HepG2 (cell line): ENCODE data around the gene OR1M1. TPM values are rescaled to one million over a fixed set of nuclear protein-coding genes. Genes with fewer than 3 reads are reported as not detected.

ENCODE experiments used
- DNMT3B ChIP-seq: conservative IDR thresholded peaks from 2 replicates; pipeline ENCODE4 v1.6.1; 2016; ENCODE audit warnings: missing biosample characterization, control low read depth
- GATAD1 ChIP-seq: IDR thresholded peaks from 2 replicates; pipeline ENCODE4 v1.6.1; 2016; ENCODE audit warnings: missing genetic modification reagents, missing compliant biosample characterization
- HMG20A ChIP-seq: IDR thresholded peaks from 2 replicates; pipeline ENCODE4 v1.6.1; 2016; ENCODE audit warnings: borderline replicate concordance
- LBX2 ChIP-seq: sonication (generic); formaldehyde crosslinking; IDR thresholded peaks from 2 replicates; pipeline ENCODE4 v1.5.0; 2020; ENCODE audit warnings: missing genetic modification reagents, mild to moderate bottlenecking, borderline replicate concordance
- NFYC ChIP-seq: IDR thresholded peaks from 2 replicates; pipeline ENCODE4 v1.6.1; 2016; ENCODE audit warnings: missing genetic modification reagents, missing compliant biosample characterization
- RARA ChIP-seq: IDR thresholded peaks from 2 replicates; pipeline ENCODE4 v1.6.1; 2016; ENCODE audit warnings: missing genetic modification reagents, missing compliant biosample characterization
- RXRB ChIP-seq: IDR thresholded peaks from 2 replicates; pipeline ENCODE4 v1.6.1; 2016; ENCODE audit warnings: borderline replicate concordance, missing genetic modification reagents, missing compliant biosample characterization
- SAFB2 ChIP-seq: sonication (generic); formaldehyde crosslinking; IDR thresholded peaks from 2 replicates; pipeline ENCODE4 v1.5.1; 2020; ENCODE audit warnings: missing genetic modification reagents, low read depth, mild to moderate bottlenecking, borderline replicate concordance
- ZBTB26 ChIP-seq: IDR thresholded peaks from 2 replicates; pipeline ENCODE4 v1.6.1; 2016; ENCODE audit warnings: missing compliant biosample characterization, missing genetic modification reagents, borderline replicate concordance
- ZNF10 ChIP-seq: sonication (generic); formaldehyde crosslinking; IDR thresholded peaks from 2 replicates; pipeline ENCODE4 v1.4.0; 2020; ENCODE audit warnings: mild to moderate bottlenecking, low read depth, missing genetic modification reagents, borderline replicate concordance
- ZNF225 ChIP-seq: sonication (generic); formaldehyde crosslinking; IDR thresholded peaks from 2 replicates; pipeline ENCODE4 v1.4.0; 2020; ENCODE audit warnings: mild to moderate bottlenecking, missing genetic modification reagents
- ZNF275 ChIP-seq: sonication (generic); formaldehyde crosslinking; IDR thresholded peaks from 2 replicates; pipeline ENCODE4 v1.8.0; 2022; ENCODE audit warnings: missing genetic modification reagents, mild to moderate bottlenecking, inconsistent platforms, borderline replicate concordance
- ZNF841 ChIP-seq: sonication (generic); formaldehyde crosslinking; IDR thresholded peaks from 2 replicates; pipeline ENCODE4 v1.8.1; 2023; ENCODE audit warnings: missing genetic modification reagents, borderline replicate concordance
- polyA plus RNA-seq, 8 experiments: library from polyadenylated mRNA; depleted of rRNA in 3 of 8; stranded (reverse) in 7 of 8; unstranded in 1 of 8; fragments of >200 nt; fragmentation: Illumina TruSeq in 4 of 8; extraction: Trizol in 4 of 8; gene quantifications; 2 replicates each; pipeline versions ENCODE4 v1.2.1 to v1.2.3, GENCODE V29; 2011 to 2016; ENCODE audit warnings: low read depth in 4 of 8, missing spikeins in 1 of 8, mixed read lengths in 1 of 8; ENCODE audit not compliant: insufficient read depth in 1 of 8
- total RNA-seq, 5 experiments: library from RNA; depleted of rRNA; stranded (reverse); fragments of >200 nt; fragmentation: Illumina TruSeq; extraction: Trizol; gene quantifications; 2 replicates each; pipeline ENCODE4 v1.2.3, GENCODE V29; 2016; ENCODE audit warnings: low read depth in 1 of 5
- TF ChIP-seq, protein P1 (sequence below): sonication (generic); formaldehyde crosslinking; IDR thresholded peaks from 2 replicates; pipeline ENCODE4 v1.4.0; 2020; ENCODE audit warnings: mild to moderate bottlenecking, missing genetic modification reagents, borderline replicate concordance
- TF ChIP-seq, protein P2 (sequence below): IDR thresholded peaks from 2 replicates; pipeline ENCODE4 v1.6.1; 2016; ENCODE audit warnings: low read depth, borderline replicate concordance
- TF ChIP-seq, protein P3 (sequence below): sonication (generic); formaldehyde crosslinking; IDR thresholded peaks from 2 replicates; pipeline ENCODE4 v1.4.0; 2020; ENCODE audit warnings: missing genetic modification reagents
- TF ChIP-seq, protein P4 (sequence below): IDR thresholded peaks from 2 replicates; pipeline ENCODE4 v1.6.1; 2018; ENCODE audit warnings: missing genetic modification reagents
- TF ChIP-seq, protein P5 (sequence below): conservative IDR thresholded peaks from 2 replicates; pipeline ENCODE4 v1.6.1; 2018; ENCODE audit warnings: missing genetic modification reagents

The OR1M1 gene
- total and polyA plus RNA-seq, 2 of the 13 experiments (the other 11 are each of a cell fraction or from before 2014, with no cell fraction given) = not detected

DNA sequence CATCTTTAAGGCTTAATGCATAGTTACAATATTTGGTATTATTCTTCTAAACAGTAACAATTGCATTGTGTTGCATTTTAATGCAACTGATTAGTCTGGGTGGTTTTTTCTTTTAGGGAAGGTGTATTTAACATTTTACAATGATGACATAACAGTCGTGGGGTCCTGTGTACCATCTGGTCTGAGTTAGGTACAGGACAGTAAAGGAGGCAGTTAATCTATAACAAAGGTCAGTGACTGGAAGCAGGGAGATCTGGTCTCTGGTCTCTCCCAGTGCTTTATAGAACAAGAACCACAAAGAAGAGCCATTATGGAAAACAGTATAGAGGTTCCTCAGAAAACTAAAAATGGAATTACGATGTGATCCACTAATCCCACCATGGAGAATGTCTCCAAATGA, 23.1 kb downstream of the OR1M1 start (continued):
- TF ChIP-seq ZNF225 (CRISPR knock-in tag) = no peak
- TF ChIP-seq SAFB2 (CRISPR knock-in tag) = no peak
- no peak for TF ChIP-seq DNMT3B (CRISPR knock-in tag)
- TF ChIP-seq LBX2 (CRISPR knock-in tag) = no peak
- TF ChIP-seq NFYC = no peak
- TF ChIP-seq, protein P1, sequence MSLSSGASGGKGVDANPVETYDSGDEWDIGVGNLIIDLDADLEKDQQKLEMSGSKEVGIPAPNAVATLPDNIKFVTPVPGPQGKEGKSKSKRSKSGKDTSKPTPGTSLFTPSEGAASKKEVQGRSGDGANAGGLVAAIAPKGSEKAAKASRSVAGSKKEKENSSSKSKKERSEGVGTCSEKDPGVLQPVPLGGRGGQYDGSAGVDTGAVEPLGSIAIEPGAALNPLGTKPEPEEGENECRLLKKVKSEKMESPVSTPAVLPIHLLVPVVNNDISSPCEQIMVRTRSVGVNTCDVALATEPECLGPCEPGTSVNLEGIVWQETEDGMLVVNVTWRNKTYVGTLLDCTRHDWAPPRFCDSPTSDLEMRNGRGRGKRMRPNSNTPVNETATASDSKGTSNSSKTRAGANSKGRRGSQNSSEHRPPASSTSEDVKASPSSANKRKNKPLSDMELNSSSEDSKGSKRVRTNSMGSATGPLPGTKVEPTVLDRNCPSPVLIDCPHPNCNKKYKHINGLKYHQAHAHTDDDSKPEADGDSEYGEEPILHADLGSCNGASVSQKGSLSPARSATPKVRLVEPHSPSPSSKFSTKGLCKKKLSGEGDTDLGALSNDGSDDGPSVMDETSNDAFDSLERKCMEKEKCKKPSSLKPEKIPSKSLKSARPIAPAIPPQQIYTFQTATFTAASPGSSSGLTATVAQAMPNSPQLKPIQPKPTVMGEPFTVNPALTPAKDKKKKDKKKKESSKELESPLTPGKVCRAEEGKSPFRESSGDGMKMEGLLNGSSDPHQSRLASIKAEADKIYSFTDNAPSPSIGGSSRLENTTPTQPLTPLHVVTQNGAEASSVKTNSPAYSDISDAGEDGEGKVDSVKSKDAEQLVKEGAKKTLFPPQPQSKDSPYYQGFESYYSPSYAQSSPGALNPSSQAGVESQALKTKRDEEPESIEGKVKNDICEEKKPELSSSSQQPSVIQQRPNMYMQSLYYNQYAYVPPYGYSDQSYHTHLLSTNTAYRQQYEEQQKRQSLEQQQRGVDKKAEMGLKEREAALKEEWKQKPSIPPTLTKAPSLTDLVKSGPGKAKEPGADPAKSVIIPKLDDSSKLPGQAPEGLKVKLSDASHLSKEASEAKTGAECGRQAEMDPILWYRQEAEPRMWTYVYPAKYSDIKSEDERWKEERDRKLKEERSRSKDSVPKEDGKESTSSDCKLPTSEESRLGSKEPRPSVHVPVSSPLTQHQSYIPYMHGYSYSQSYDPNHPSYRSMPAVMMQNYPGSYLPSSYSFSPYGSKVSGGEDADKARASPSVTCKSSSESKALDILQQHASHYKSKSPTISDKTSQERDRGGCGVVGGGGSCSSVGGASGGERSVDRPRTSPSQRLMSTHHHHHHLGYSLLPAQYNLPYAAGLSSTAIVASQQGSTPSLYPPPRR (CRISPR knock-in tag) = no peak
- TF ChIP-seq, protein P2, sequence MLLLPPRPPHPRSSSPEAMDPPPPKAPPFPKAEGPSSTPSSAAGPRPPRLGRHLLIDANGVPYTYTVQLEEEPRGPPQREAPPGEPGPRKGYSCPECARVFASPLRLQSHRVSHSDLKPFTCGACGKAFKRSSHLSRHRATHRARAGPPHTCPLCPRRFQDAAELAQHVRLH (CRISPR knock-in tag) = no peak
- TF ChIP-seq, protein P3, sequence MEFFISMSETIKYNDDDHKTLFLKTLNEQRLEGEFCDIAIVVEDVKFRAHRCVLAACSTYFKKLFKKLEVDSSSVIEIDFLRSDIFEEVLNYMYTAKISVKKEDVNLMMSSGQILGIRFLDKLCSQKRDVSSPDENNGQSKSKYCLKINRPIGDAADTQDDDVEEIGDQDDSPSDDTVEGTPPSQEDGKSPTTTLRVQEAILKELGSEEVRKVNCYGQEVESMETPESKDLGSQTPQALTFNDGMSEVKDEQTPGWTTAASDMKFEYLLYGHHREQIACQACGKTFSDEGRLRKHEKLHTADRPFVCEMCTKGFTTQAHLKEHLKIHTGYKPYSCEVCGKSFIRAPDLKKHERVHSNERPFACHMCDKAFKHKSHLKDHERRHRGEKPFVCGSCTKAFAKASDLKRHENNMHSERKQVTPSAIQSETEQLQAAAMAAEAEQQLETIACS (CRISPR knock-in tag) = no peak
- TF ChIP-seq GATAD1 (CRISPR knock-in tag) = no peak
- no peak for TF ChIP-seq ZNF841 (CRISPR knock-in tag)
- TF ChIP-seq RARA (CRISPR knock-in tag) = 0 out of 2 replicates have a peak, but pooled peaks have one; percentile 7
- peak; percentile 33; the same call in 1 of the 2 replicates for TF ChIP-seq RXRB
- TF ChIP-seq ZBTB26 = no peak
- no peak for TF ChIP-seq ZNF10 (CRISPR knock-in tag)
- TF ChIP-seq, protein P4, sequence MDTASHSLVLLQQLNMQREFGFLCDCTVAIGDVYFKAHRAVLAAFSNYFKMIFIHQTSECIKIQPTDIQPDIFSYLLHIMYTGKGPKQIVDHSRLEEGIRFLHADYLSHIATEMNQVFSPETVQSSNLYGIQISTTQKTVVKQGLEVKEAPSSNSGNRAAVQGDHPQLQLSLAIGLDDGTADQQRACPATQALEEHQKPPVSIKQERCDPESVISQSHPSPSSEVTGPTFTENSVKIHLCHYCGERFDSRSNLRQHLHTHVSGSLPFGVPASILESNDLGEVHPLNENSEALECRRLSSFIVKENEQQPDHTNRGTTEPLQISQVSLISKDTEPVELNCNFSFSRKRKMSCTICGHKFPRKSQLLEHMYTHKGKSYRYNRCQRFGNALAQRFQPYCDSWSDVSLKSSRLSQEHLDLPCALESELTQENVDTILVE (CRISPR knock-in tag) = no peak
- TF ChIP-seq, protein P5, sequence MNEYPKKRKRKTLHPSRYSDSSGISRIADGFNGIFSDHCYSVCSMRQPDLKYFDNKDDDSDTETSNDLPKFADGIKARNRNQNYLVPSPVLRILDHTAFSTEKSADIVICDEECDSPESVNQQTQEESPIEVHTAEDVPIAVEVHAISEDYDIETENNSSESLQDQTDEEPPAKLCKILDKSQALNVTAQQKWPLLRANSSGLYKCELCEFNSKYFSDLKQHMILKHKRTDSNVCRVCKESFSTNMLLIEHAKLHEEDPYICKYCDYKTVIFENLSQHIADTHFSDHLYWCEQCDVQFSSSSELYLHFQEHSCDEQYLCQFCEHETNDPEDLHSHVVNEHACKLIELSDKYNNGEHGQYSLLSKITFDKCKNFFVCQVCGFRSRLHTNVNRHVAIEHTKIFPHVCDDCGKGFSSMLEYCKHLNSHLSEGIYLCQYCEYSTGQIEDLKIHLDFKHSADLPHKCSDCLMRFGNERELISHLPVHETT (CRISPR knock-in tag) = no peak
- no peak for TF ChIP-seq ZNF275
- TF ChIP-seq HMG20A = peak; percentile 25; the same call in 1 of the 2 replicates
